ENCODE measurements around the gene CYGB.

- TF ChIP-seq, protein P1, sequence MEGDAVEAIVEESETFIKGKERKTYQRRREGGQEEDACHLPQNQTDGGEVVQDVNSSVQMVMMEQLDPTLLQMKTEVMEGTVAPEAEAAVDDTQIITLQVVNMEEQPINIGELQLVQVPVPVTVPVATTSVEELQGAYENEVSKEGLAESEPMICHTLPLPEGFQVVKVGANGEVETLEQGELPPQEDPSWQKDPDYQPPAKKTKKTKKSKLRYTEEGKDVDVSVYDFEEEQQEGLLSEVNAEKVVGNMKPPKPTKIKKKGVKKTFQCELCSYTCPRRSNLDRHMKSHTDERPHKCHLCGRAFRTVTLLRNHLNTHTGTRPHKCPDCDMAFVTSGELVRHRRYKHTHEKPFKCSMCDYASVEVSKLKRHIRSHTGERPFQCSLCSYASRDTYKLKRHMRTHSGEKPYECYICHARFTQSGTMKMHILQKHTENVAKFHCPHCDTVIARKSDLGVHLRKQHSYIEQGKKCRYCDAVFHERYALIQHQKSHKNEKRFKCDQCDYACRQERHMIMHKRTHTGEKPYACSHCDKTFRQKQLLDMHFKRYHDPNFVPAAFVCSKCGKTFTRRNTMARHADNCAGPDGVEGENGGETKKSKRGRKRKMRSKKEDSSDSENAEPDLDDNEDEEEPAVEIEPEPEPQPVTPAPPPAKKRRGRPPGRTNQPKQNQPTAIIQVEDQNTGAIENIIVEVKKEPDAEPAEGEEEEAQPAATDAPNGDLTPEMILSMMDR (conservative IDR thresholded peaks at IDR 0.05; ENCODE audit: low read depth, low read length) = no peak
- no peak for TF ChIP-seq EZH2 (IDR thresholded peaks at IDR 0.05; ENCODE audit: borderline replicate concordance, low read depth, low read length, poor library complexity, severe bottlenecking)
Measured at GRCh38 chr17:76524598-76525512, 12.7 kb downstream of the CYGB start.

Data from A673 (cell line).